A673 (cell line): ENCODE measurements around the gene ATP5ME. TPM values are rescaled to one million over a fixed set of nuclear protein-coding genes. Genes with fewer than 3 reads are reported as not detected.

Experiments
- BruUV-seq: library from RNA; stranded (reverse); fragments of 400-500 nt; replicated peaks from 2 replicates; lab custom pipeline; 2021; lab: Mats Ljungman, UMichigan
- CTCF ChIA-PET: fragments of 300-600 bp; sonication (Branson Sonifier 250); formaldehyde crosslinking; loops from one replicate; lab custom pipeline; 2022; ENCODE audit warnings: antibody characterized with exemption; lab: Charles Lee
- POLR2A ChIA-PET: fragments of 300-600 bp; sonication (Branson Sonifier 250); formaldehyde crosslinking; loops from one replicate; lab custom pipeline; 2022; ENCODE audit warnings: antibody characterized with exemption; ENCODE audit not compliant: low non-redundant PET; lab: Charles Lee
- DNase-seq: peaks from one replicate; pipeline ENCODE4 v3.0.0-alpha.2; 2015; ENCODE audit warnings: low spot score
- H3K27ac ChIP-seq: fragments of 200-600 bp; sonication (generic); 2 replicates; pipeline ENCODE4 v1.5.1; 2016; ENCODE audit warnings: mixed run types, low read depth, mild to moderate bottlenecking, mixed read lengths, antibody characterized with exemption, low read length; ENCODE audit not compliant: poor library complexity, severe bottlenecking
- H3K27me3 ChIP-seq: fragments of 200-600 bp; sonication (generic); replicated peaks from 2 replicates; pipeline ENCODE4 v1.6.1; 2017; ENCODE audit warnings: mixed run types, low read depth, mild to moderate bottlenecking, mixed read lengths, antibody characterized with exemption, low read length; ENCODE audit not compliant: insufficient read depth, poor library complexity
- H3K36me3 ChIP-seq: fragments of 200-600 bp; sonication (generic); 2 replicates; pipeline ENCODE4 v1.6.1; 2016; ENCODE audit warnings: mixed run types, mild to moderate bottlenecking, mixed read lengths, antibody characterized with exemption, low read length; ENCODE audit not compliant: insufficient read depth, poor library complexity, severe bottlenecking
- H3K4me1 ChIP-seq: fragments of 200-600 bp; sonication (generic); 2 replicates; pipeline ENCODE4 v1.6.1; 2017; ENCODE audit warnings: mixed run types, mild to moderate bottlenecking, mixed read lengths, antibody characterized with exemption, low read length; ENCODE audit not compliant: insufficient read depth, poor library complexity, severe bottlenecking
- H3K4me3 ChIP-seq: fragments of 200-600 bp; sonication (generic); 2 replicates; pipeline ENCODE4 v1.5.1; 2016; ENCODE audit warnings: low read depth, mixed run types, mild to moderate bottlenecking, mixed read lengths, low read length; ENCODE audit not compliant: poor library complexity, severe bottlenecking
- H3K9me3 ChIP-seq: fragments of 200-600 bp; sonication (generic); 2 replicates; pipeline ENCODE4 v1.6.1; 2016; ENCODE audit warnings: mixed run types, low read depth, mild to moderate bottlenecking, mixed read lengths, antibody characterized with exemption, low read length; ENCODE audit not compliant: poor library complexity, severe bottlenecking
- EZH2 ChIP-seq: fragments of 200-600 bp; sonication (generic); IDR thresholded peaks from 2 replicates; pipeline ENCODE4 v1.6.1; 2017; ENCODE audit warnings: borderline replicate concordance, low read depth, mild to moderate bottlenecking, mixed read lengths, antibody characterized with exemption, low read length; ENCODE audit not compliant: poor library complexity, severe bottlenecking
- intact Hi-C: fragments of 100-400 bp; cut with micrococcal nuclease; formaldehyde crosslinking; loops from one replicate; pipeline ENCODE4 v1.10.0; 2022; ENCODE audit not compliant: unreplicated experiment
- total RNA-seq: library from RNA; stranded (reverse); gene quantifications from 2 replicates; pipeline ENCODE4 v1.2.3, GENCODE V29; 2021
- TF ChIP-seq, protein P1 (sequence below): fragments of 300-800, 200-600 bp; sonication (generic); conservative IDR thresholded peaks from 2 replicates; pipeline ENCODE4 v1.5.1; 2017; ENCODE audit warnings: low read depth, mild to moderate bottlenecking, antibody characterized with exemption, low read length, moderate library complexity, mixed read lengths

Gene ATP5ME
- total RNA-seq, 1 experiment from 2014 or later = 383 TPM

- intact Hi-C loops = no loop called here
- Histone ChIP-seq H3K36me3 (no peaks in the 10 kb centered on the region), H3K27me3 (no peaks in the 10 kb centered on the region), H3K9me3 (no peaks in the 10 kb centered on the region), H3K27ac (no peak overlapping the region), H3K4me1 (peaks cover 9% of the 10 kb centered on the region), H3K4me3 (no peak overlapping the region)
- TF ChIP-seq, protein P1, sequence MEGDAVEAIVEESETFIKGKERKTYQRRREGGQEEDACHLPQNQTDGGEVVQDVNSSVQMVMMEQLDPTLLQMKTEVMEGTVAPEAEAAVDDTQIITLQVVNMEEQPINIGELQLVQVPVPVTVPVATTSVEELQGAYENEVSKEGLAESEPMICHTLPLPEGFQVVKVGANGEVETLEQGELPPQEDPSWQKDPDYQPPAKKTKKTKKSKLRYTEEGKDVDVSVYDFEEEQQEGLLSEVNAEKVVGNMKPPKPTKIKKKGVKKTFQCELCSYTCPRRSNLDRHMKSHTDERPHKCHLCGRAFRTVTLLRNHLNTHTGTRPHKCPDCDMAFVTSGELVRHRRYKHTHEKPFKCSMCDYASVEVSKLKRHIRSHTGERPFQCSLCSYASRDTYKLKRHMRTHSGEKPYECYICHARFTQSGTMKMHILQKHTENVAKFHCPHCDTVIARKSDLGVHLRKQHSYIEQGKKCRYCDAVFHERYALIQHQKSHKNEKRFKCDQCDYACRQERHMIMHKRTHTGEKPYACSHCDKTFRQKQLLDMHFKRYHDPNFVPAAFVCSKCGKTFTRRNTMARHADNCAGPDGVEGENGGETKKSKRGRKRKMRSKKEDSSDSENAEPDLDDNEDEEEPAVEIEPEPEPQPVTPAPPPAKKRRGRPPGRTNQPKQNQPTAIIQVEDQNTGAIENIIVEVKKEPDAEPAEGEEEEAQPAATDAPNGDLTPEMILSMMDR = no peak
- TF ChIP-seq EZH2 = no peak
- no peak for DNase-seq
- POLR2A ChIA-PET = no interaction called here
- BruUV-seq = no TSS peak
- CTCF ChIA-PET = no interaction called here
Observed at GRCh38 chr4:679629-680028, 5.6 kb upstream of the ATP5ME start.

DNA sequence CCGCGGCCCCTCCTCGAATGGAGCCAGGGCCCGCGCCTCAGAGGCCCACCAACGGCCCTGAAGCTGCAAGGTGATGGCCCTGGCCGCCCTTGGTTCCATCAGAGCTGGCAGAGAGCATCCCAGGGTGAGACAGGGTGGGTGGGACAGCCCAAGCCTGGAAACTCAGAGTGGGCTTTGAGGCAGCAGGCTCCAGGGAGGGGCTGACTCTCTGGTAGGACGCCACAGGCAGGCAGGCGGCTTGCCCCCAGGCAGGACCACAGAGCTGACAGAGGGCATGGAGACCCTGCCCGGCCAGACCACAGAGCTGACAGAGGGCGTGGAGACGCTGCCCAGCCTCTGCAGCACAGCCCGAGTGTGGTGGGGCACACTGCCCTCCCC, 5.0 kb upstream of the ATP5ME start:
- POLR2A ChIA-PET = no interaction called here
- no peaks in the 10 kb centered on the region for H3K27me3 ChIP-seq
- CTCF ChIA-PET = no interaction called here
- no peak overlapping the region for H3K27ac ChIP-seq
- no peak for DNase-seq
- H3K36me3 ChIP-seq = no peaks in the 10 kb centered on the region
- no peak for TF ChIP-seq EZH2
- TF ChIP-seq, protein P1 = no peak
- no peaks in the 10 kb centered on the region for H3K9me3 ChIP-seq
- H3K4me1 ChIP-seq = peaks cover 6% of the 10 kb centered on the region
- no peak overlapping the region for H3K4me3 ChIP-seq
- intact Hi-C loops = no loop called here
- no TSS peak for BruUV-seq

- BruUV-seq = no TSS peak
- POLR2A ChIA-PET = no interaction called here
Observed at GRCh38 chr4:678331-679103, 4.4 kb upstream of the ATP5ME start.

More at GRCh38 chr4:678331-679103, 4.4 kb upstream of the ATP5ME start:
- DNase-seq = no peak
- TF ChIP-seq EZH2 = no peak
- TF ChIP-seq, protein P1 = no peak
- peaks cover 4% of the 10 kb centered on the region for H3K4me1 ChIP-seq
- no peak overlapping the region for H3K4me3 ChIP-seq
- H3K36me3 ChIP-seq = no peaks in the 10 kb centered on the region
- H3K27me3 ChIP-seq = no peaks in the 10 kb centered on the region
- intact Hi-C loops = no loop called here
- no peak overlapping the region for H3K27ac ChIP-seq
- CTCF ChIA-PET = no interaction called here
- H3K9me3 ChIP-seq = no peaks in the 10 kb centered on the region
